ENCODE data around the gene HPN. TPM values are rescaled to one million over a fixed set of nuclear protein-coding genes. Genes with fewer than 3 reads are reported as not detected.

Gene HPN
- total RNA-seq, 2 experiments from 2014 or later = 0.11 TPM; not detected in 1

- no peak for DNase-seq
- intact Hi-C loops (cut with micrococcal nuclease) = no loop called here
- H3K36me3 Mint-ChIP-seq (ENCODE audit: low read depth) = no peaks in the 10 kb centered on the region
- no peak overlapping the region for H3K4me3 Mint-ChIP-seq
- peaks cover 3% of the 10 kb centered on the region for H3K27me3 Mint-ChIP-seq
- H3K27ac Mint-ChIP-seq = no peak overlapping the region
- no peak for TF ChIP-seq CTCF (IDR thresholded peaks at IDR 0.05)
- H3K9me3 Mint-ChIP-seq = no peaks in the 10 kb centered on the region
- ATAC-seq = no peak
- H3K4me1 Mint-ChIP-seq (ENCODE audit: low read depth) = peaks cover 11% of the 10 kb centered on the region
- ChIA-PET POLR2A (no interaction called here), CTCF (interaction anchor here (0.8 to 3.3 kb wide), 4 partner anchors 20 to 376 kb away, joined by 3 to 21 read pairs (median 6); partner anchors contain the start of gene LGI4)
Measured at GRCh38 chr19:35087393-35087792, 45.9 kb downstream of the HPN start.

- TF ChIP-seq CTCF (IDR thresholded peaks at IDR 0.05) = no peak
- Mint-ChIP-seq H3K4me3 (no peak overlapping the region), H3K27me3 (peaks cover 3% of the 10 kb centered on the region), H3K4me1 (ENCODE audit: low read depth) (peaks cover 11% of the 10 kb centered on the region), H3K9me3 (no peaks in the 10 kb centered on the region), H3K36me3 (ENCODE audit: low read depth) (no peaks in the 10 kb centered on the region), H3K27ac (no peak overlapping the region)
- CTCF ChIA-PET = interaction anchor here (0.9 kb wide), 1 partner anchor 22 kb away, joined by 3 read pairs; no protein-coding TSS in a partner anchor
- POLR2A ChIA-PET = no interaction called here
- intact Hi-C loops (cut with micrococcal nuclease) = no loop called here
- ATAC-seq (no peak), DNase-seq (no peak)
Measured at GRCh38 chr19:35088131-35088913, 46.8 kb downstream of the HPN start.

- H3K4me3 Mint-ChIP-seq = no peak overlapping the region
Measured at GRCh38 chr19:35089554-35089953, 48.0 kb downstream of the HPN start.

GRCh38 chr19:35090160-35090505 lies 48.6 kb downstream of the HPN start:
- Mint-ChIP-seq H3K27ac (no peak overlapping the region), H3K27me3 (peaks cover 3% of the 10 kb centered on the region), H3K36me3 (ENCODE audit: low read depth) (no peaks in the 10 kb centered on the region), H3K4me1 (ENCODE audit: low read depth) (peaks cover 11% of the 10 kb centered on the region), H3K9me3 (no peaks in the 10 kb centered on the region), H3K4me3 (no peak overlapping the region)
- CTCF ChIA-PET = interaction anchor here (0.9 to 3.4 kb wide), 4 partner anchors 23 to 117 kb away, joined by 3 to 21 read pairs (median 14); no protein-coding TSS in a partner anchor
- ATAC-seq = no peak
- DNase-seq = no peak
- intact Hi-C loops (cut with micrococcal nuclease) = no loop called here
- POLR2A ChIA-PET = interaction anchor here (0.7 to 1.2 kb wide), 2 partner anchors 42 to 78 kb away, joined by 3 read pairs; no protein-coding TSS in a partner anchor
- no peak for TF ChIP-seq CTCF (IDR thresholded peaks at IDR 0.05)

More at GRCh38 chr19:35089554-35089953, 48.0 kb downstream of the HPN start:
- POLR2A ChIA-PET = interaction anchor here (0.7 kb wide), 1 partner anchor 79 kb away, joined by 3 read pairs; no protein-coding TSS in a partner anchor
- Mint-ChIP-seq H3K27me3 (peaks cover 3% of the 10 kb centered on the region), H3K9me3 (no peaks in the 10 kb centered on the region), H3K27ac (no peak overlapping the region), H3K4me1 (ENCODE audit: low read depth) (peaks cover 11% of the 10 kb centered on the region), H3K36me3 (ENCODE audit: low read depth) (no peaks in the 10 kb centered on the region)
- CTCF ChIA-PET = interaction anchor here (0.9 to 3.4 kb wide), 3 partner anchors 43 to 117 kb away, joined by 3 to 21 read pairs (median 15); no protein-coding TSS in a partner anchor
- no peak for ATAC-seq
- no peak for DNase-seq
- TF ChIP-seq CTCF (IDR thresholded peaks at IDR 0.05) = no peak
- intact Hi-C loops (cut with micrococcal nuclease) = no loop called here

All from activated CD8-positive, alpha-beta T cell treated with anti-CD3 and anti-CD28 coated beads for 36 hours (primary cell).